Measurements from ENCODE around the gene UHRF2.
"Not testable (repeated sequence)": the region's sequence is repeated elsewhere in the genome, so short reads cannot be mapped to it uniquely, and the experiment has no call there.

Gene UHRF2

DNA sequence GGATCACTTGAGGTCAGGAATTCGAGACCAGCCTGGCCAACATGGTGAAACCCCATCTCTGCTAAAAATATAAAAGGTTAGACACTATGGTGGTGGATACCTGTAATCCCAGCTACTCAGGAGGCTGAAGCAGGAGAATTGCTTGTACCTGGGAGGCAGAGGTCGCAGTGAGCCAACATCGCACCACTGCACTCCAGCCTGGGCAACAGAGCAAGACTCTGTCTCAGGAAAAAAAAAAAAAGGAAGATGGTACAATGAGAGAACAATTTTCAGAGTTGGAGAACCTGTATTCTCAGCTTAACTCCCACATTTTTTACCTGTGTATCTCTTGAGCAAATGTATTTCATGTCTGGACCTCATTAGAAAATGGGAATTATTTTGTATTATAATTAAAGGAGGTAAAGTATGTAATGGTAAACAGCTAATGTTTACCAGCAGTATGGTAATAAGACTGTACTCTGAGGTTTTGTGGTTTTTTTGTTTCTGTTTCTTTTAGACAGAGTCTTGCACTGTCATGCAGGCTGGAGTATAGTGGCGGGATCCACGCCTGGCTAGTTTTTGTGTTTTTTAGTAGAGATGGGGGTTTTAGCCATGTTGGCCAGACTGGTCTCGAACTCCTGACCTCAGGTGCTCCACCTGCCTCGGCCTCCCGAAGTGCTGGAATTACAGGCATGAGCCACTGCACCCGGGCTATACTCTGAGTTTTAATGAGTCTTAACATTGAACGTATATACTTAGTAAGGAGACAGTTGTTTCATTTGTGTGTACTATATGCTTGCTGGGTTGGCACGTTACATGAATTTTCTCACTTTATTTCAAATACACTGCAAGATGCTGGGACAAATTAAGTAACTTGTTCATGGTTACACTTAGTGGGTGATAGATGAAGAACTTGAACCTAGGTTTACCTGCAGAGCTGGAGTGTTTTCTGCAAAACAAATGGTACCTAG, 16.2 kb downstream of the UHRF2 start:
- DNase-seq (ENCODE audit: extremely low read depth in 1 of 2, low read depth in 1 of 2) = no peak

DNA sequence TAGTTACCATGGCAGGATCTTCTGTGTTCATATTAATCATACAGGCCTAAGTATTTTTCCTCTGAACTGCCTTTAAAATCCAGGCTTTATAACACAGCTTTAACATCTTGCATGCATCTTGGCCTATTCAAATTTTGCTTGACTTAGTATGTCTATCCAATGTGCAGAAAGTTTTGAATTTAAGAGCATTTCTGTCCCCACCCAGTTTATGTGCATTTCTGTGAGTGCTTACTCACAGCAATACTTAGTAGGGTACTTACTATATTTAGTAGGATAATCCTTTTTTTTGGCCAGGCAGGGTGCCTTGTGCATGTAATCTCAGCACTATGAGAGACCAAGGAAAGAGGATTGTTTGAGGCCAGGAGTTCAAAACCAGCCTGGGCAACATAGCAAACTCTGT, 18.0 kb downstream of the UHRF2 start:
- no peak for DNase-seq (ENCODE audit: extremely low read depth in 1 of 2, low read depth in 1 of 2)

DNA sequence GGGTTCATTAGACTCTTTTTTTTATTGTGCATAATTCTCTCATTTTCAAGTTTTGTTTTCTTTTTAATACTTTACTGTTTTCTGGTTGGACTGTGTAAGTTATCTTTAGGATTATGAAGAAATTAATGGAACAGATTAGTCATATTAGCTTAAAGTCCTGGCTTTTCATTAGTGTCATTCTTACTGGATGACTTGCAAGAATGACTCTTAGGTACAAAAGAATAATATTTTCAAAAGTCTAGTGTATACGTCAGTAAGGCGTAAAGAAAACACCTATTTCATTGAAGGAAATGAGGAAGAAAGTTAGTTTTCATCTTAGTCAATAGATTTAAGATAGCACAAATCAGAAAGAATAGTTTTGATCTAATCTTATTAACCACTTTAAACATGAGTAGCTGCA, 20.4 kb downstream of the UHRF2 start:
- no peak for DNase-seq (ENCODE audit: extremely low read depth in 1 of 2, low read depth in 1 of 2)

DNA sequence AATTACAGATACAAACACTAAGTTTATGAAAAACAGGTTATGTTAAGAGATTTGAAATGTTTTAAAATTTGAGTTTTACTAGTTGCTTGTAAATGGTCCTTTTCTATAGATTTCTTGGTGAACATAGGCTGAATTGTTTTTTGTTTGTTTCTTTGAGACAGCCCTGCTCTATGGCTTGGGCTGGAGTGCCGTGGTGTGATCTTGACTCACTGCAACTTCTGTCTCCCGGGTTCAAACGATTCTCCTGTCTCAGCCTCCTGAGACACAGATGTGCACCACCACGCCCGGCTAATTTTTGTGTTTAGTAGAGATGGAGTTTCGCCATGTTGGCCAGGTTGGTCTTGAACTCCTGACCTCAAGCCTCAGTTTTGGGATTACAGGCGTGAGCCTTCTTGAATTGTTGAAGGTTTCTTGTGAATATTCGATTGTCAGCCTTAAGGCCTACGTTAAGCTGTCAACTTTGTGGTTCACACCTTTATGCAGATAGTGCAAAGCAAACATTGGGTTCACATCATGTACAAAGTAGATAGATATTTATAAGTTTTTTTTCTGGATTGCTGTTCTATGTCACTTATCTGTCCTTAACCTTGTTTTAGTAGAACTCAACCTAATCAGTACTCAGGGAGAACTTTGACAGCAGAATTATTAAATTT, 26.2 kb downstream of the UHRF2 start:
- no peak for DNase-seq (ENCODE audit: extremely low read depth in 1 of 2, low read depth in 1 of 2)

DNA sequence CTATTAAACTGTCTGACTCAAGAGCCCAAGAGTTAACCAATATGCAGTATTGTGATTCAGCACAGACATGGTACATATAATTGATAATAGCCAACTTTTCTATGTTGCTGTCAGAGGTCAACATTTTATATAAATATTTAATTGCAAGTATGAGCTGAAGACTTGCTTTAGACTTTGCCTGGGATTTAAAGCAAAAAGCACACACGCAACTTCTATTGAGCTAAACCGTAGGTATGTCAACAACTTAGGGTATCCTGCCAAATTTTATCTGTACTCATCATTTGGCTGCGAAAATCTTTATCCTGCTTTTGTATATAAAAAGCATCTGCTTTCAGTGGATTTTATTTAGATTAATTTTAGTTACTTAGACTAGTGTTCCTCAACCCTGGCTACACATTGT, 27.4 kb downstream of the UHRF2 start:
- no peak for DNase-seq (ENCODE audit: extremely low read depth in 1 of 2, low read depth in 1 of 2)

DNA sequence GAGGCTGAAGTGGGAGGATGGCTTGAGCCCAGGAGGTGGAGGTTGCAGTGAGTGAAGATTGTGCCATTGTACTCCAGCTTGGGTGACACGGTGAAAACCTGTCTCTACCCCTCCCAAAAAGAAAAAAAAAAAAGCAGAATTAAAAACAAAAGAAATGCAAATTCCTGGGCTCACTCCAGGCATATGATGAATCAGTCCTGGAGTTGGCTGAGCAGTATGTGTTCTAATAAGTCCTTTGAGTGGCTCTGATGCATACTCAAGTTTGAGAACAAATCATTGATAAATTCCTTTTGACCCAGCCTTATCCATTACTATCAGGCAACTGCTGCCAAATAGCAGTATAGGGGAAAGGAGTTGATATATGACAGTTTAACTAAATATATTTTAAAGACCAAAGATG, 28.3 kb downstream of the UHRF2 start:
- DNase-seq (ENCODE audit: extremely low read depth in 1 of 2, low read depth in 1 of 2) = no peak

DNA sequence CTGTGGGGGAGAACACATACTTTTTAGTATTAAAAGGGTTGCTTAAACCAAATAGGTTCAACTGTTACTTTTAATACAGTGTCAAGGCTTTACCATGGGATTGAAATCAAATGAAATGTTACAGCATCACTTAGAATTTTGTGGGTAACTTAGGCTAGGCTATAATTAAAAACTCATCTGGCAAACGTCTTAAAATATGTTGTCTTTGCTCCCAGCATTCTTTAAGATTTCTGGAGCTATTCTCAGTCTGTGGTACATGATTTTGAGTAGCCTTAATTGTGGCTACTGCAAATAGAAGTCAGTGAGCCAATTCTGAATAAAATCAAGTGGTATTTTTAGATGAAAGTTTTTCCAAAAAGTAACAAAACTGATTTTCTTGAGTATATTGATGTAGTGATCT, 30.7 kb downstream of the UHRF2 start:
- no peak for DNase-seq (ENCODE audit: extremely low read depth in 1 of 2, low read depth in 1 of 2)

DNA sequence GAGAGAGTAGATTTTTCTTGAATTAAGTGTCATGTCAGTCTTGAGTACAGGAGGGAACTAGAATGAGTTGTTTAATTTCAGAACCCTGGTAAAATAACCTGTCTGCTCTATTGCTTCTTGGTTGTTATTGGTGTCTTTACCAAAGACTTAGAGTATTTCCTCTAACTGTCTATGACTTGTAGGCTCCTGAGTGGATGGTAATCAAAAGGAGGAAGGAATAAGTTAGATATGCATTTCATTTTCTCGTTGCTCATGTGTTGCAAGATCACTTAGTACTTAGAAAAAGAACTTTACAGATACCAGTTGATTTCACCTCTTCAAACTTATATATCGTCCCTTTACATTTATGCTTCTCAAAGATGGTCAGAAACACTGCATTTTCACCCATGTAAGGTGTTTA, 31.1 kb downstream of the UHRF2 start:
- no peak for DNase-seq (ENCODE audit: extremely low read depth in 1 of 2, low read depth in 1 of 2)

DNA sequence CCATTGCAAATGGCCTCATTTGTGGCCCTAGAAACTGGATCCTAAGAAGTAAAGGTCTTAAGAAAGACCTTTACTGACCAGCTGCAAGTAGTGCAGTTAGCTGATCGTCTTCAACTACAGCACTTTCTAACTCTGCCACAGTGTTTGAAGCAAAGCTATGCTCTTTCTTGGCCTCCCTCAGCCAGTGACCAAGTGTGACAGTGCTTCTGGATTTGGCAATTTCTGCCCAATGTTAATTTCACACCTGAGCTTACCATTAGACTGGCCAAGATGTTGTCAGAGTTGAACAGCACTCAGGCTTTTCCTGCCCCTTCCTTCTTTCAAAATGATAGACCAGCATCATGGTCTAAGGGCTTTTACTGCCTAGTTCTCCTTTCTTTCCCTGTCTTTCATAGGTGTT, 36.1 kb downstream of the UHRF2 start:
- DNase-seq (ENCODE audit: extremely low read depth in 1 of 2, low read depth in 1 of 2) = no peak

DNA sequence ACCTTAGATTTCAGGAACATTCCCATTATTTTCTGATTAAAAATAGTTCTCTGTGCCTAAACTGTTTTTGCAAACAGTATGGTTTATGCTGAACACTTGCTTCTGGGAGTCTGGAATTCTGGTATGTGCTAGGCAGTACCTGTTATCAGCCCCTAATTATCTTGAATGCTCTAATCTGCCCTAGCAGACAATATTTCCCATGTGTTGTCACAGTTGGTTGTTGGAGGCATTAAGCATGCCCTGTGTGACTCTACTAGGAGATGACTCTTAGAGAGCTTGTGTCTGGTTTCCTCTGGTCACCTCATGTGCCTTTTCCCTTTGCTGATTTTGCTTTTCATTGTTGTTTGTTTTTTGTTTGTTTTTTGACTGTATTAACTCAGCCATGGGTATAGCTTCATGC, 36.6 kb downstream of the UHRF2 start:
- no peak for DNase-seq (ENCODE audit: extremely low read depth in 1 of 2, low read depth in 1 of 2)

DNA sequence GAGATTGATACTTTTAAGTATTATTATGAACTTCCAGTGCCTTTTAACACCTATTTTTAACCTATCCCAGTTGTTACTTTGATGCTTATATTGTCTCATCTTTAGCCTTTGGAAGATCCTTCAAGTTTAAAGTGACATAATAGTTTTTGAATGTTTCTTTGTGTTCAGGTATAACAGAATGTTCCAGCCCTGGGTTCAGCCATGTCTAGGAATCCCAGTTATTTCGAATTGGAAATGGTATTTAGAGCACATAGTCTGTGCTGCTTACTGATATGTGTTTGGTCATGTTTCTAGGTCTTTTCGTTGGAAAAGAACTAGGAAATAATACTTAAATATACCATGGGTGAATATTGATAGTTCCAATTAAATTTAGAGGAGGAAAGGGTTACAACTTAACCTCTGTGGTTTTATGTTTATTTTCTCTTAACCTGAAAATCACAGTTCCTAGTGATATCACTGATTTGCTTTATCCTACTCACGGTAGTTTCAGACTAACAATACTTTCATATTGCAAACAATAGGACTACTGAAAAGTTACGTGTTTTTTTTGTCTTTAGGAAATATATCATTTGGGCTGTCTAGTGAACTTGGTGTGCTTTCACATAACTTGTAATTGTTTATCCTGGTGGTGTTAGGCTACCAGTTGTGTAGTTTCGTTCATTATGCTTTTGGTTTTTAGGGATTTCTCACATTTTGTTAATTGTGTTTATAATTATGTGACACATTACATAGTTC, 37.8 kb downstream of the UHRF2 start:
- no peak for DNase-seq (ENCODE audit: extremely low read depth in 1 of 2, low read depth in 1 of 2)

DNA sequence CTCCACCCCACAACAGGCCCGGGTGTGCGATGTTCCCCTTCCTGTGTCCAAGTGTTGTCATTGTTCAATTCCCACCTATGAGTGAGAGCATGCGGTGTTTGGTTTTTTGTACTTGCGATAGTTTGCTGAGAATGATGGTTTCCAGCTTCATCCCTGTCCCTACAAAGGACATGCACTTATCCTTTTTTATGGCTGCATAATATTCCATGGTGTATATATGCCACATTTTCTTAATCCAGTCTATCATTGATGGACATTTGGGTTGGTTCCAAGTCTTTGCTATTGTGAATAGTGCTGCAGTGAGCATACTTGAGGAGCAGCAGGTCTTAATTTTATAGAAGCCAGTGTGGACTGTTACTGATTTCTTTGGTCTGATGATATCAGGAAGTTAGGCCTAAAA, 42.3 kb downstream of the UHRF2 start:
- DNase-seq (ENCODE audit: extremely low read depth in 1 of 2, low read depth in 1 of 2) = not testable (repeated sequence)

DNA sequence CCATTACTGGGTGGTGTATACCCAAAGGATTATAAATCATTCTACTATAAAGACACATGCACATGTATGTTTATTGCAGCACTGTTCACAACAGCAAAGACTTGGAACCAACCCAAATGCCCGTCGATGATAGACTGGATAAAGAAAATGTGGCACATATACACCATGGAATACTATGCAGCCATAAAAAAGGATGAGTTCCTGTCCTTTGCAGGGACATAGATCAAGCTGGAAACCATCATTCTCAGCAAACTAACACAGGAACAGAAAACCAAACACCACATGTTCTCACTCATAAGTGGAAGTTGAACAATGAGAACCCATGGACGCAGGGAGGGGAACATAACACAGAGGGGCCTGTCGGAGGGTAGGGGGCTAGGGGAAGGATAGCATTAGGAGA, 45.7 kb downstream of the UHRF2 start:
- not testable (repeated sequence) for DNase-seq (ENCODE audit: extremely low read depth in 1 of 2, low read depth in 1 of 2)

DNA sequence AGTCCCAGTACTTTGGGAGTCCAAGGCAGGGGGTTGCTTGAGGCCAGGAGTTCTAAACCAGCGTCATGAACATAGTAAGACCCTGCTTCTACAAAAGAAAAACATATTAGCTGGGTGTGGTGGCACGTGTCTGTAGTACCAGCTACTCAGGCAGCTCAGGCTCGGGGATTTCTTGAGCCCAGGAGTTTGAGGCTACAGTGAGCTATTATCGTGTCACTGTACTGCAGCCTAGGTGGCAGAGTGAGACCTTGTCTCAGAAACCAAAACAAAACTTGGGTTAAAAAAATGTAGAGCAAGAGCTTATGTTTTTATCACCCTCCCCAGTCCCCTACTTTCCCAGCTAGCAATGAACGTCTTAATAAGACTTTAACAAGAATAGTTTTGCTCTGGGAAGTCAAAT, 46.7 kb downstream of the UHRF2 start:
- DNase-seq (ENCODE audit: extremely low read depth in 1 of 2, low read depth in 1 of 2) = no peak

DNA sequence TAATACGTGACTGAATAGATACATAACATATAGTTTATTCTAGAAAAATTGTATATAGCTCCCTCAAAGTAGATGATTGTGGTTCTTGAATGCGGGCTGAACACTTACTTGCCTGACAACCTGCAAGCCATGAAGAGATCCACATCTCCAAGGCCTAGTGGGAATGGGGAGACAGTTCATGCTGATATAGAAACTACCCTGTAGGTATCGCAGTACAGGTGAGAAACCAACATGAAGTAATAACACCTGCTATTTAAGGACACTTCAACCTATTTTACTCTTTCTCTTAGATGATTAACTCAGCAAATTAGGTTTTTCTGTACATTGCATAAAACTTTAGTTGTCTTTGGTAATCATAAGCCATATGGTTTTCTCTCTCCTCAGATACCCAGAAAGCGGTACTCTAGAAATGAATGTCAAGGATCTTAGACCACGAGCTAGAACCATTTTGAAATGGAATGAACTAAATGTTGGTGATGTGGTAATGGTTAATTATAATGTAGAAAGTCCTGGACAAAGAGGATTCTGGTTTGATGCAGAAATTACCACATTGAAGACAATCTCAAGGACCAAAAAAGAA, 47.3 kb downstream of the UHRF2 start:
- DNase-seq (ENCODE audit: extremely low read depth in 1 of 2, low read depth in 1 of 2) = no peak

DNA sequence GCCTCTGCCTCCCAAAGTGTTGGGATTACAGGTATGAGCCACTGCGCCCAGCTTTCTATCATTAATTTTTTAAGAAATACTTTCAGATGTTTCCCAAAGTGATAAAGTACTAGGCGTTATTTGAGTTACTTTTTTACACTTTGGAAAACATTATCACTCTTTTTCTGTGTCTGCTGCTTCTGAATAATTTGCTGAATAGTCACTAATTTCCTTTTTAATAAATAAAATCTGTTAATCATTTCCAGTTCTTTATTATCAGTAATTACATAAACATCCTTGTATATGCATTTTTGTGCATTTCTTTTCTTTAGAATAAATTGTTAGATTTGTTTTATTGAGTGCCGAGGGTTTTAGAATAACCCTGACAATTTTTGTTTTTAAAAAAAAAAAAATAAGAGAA, 48.6 kb downstream of the UHRF2 start:
- no peak for DNase-seq (ENCODE audit: extremely low read depth in 1 of 2, low read depth in 1 of 2)

DNA sequence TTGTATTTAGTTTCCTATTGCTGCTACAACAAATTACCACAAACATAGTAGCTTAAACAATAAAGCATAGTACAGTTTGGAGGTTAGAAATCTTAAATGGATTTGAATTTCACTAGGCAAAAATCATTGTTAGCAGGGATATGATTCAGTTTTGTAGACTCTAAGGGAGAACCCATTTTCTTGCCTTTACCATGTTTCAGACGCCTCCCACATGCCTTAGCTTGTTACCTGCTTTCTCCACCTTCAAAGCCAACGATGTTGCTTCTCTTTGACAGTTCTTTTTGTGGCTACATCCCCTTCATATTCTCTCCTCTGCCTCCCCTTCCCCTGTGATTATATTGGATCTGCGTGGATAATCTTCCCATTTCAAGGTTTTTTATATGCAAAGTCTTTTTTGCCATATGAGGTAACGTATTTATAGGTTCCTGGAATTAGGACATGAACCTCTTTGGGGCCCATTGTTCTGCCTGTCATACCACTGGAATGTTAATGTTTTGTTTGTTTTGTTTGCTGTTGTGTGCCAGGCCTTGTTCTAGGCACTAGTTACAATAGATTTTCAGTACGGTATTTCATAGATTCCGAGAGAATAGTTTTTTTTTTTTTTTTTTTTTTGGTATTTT, 54.1 kb downstream of the UHRF2 start:
- DNase-seq (ENCODE audit: extremely low read depth in 1 of 2, low read depth in 1 of 2) = no peak

DNA sequence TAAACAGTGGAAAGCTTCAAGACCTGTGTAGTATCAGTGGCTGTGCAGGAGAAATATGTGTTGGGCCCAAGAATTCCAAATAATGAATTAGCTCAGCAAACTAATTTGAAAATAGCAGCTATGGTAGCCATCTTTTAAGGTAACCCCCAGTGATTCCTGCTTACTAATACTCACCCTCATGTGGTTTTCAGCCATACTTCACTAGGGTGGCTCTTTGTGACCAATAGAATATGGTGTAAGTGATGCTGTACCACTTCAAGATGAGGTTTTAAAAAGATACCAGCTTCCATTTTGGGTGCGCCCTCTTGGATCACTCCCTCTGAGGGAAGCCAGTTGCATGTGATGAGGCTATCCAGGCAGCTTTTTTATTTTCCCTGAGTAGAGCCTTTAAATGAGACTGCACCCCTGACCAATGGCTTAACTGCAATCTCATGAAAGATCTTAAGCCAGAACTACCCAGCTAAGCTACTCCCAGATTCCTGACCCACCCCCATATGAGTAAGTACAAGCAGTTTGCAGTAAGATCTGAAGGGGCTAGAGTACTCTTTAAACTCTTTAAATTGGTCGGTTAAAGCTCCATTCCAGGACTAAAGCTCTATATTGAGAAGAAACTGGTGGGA, 58.3 kb downstream of the UHRF2 start:
- no peak for DNase-seq (ENCODE audit: extremely low read depth in 1 of 2, low read depth in 1 of 2)

DNA sequence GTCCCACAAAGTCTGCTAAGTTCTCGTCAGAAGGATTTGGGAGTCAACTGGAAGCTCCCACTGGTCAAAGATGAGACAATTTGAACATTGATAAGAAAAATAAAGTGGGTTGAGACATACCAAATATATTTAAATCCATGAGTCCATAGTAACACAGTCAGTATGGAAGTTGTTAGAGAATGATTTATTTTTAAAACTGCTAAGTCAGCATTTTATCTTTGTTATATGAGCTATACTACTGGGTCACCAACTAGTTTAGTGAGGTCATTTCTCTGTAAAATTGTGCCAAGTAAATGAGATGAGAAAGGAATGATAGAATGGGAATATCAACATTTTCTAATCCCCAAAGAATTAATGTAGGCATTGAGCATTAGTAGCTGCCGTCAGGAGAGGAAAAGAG, 60.2 kb downstream of the UHRF2 start:
- DNase-seq (ENCODE audit: extremely low read depth in 1 of 2, low read depth in 1 of 2) = no peak

DNA sequence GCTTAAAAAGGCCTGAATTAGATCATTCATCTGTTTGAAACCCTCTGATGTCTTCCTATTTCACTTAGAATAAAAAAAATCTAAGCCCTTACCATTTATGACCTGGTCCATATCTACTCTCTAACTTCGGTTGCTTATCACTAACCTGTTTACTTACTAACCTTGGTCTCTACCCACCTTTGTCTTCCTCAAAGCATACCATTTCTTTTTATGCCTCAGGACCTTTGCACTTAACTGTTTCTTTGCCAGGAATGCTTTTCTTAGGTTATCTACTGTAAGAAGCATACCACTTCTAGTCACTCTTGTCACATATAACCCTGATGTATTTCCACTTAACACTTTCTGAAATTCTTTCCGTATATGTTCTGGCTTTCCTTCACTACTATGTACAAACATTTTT, 67.0 kb downstream of the UHRF2 start:
- DNase-seq (ENCODE audit: extremely low read depth in 1 of 2, low read depth in 1 of 2) = no peak

DNA sequence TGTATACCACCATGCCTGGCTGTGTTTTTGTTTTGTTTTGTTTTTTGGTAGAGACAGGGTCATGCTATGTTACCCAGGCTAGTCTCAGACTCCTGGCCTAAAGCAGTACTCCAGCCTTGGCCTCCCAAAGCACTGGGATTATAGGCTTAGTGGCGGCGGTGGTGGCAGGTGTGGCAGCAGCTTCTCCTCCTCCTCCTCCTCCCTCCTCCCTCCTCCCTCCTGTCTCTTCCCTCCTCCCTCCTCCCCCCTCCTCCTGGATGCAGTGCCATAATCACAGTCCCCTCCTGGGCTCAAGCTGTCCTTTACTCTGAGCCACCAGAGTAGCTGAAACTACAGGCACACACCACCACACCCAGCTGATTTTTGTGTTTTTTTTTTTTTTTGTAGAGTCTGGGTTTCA, 71.2 kb downstream of the UHRF2 start:
- no peak for DNase-seq (ENCODE audit: extremely low read depth in 1 of 2, low read depth in 1 of 2)
